Measurements from ENCODE around the gene ACKR3.

The ACKR3 gene

DNA sequence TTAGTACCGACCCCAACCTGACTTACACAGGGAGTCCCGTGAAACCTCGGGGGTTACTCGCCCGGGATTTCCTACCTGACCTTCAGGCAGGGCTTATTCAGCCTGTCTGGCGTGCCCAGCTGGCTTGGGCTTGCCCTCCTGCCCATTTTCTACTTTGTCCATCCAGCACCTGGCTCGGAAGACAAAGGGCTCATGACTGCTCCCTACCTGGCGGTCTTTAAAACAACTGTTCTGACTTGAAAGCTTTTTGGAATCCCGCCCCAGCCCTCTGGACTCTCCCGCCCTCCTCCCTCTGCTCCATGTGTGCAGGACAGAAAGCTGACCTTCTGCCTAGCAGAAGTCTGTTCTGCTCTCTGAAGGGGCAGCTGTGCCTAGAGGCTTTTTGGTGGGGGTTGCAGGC lies 43.1 kb downstream of the ACKR3 start:
- no peak for DNase-seq

- DNase-seq: no peak
These were observed 44.0 kb downstream of the ACKR3 start for GRCh38 chr2:236613612-236614011.

- DNase-seq: no peak
These were observed 44.9 kb downstream of the ACKR3 start for GRCh38 chr2:236614551-236614950.

- DNase-seq: no peak
These were observed 46.4 kb downstream of the ACKR3 start for GRCh38 chr2:236616031-236616430.

DNA sequence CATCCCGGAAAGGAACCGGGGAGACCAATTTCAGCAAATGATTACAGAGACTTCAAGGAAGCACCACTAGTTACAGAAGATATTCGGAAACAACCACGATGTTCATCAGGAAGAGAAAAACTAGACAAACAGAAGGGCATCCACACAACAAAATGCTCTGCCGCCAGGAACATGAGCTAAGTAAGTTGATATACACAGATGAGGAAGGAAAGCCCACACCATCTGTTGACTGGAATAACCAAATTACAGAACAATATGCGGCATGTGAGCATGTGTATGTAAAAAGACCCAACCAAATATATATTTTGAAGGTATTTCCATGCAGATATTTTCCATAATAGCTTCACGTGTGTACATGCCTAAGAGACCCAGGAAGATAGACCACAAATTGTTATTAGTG lies 47.0 kb downstream of the ACKR3 start:
- DNase-seq: no peak

- no peak for DNase-seq
These were observed 47.7 kb downstream of the ACKR3 start for GRCh38 chr2:236617221-236617737.

- DNase-seq: no peak
These were observed 48.2 kb downstream of the ACKR3 start for GRCh38 chr2:236617796-236618195.

GRCh38 chr2:236618370-236618769 lies 48.7 kb downstream of the ACKR3 start:
- no peak for DNase-seq

GRCh38 chr2:236619910-236620612 lies 50.4 kb downstream of the ACKR3 start:
- DNase-seq: no peak

GRCh38 chr2:236621786-236622185 lies 52.2 kb downstream of the ACKR3 start:
- no peak for DNase-seq

- no peak for DNase-seq
These were observed 52.6 kb downstream of the ACKR3 start for GRCh38 chr2:236622201-236622600.

DNA sequence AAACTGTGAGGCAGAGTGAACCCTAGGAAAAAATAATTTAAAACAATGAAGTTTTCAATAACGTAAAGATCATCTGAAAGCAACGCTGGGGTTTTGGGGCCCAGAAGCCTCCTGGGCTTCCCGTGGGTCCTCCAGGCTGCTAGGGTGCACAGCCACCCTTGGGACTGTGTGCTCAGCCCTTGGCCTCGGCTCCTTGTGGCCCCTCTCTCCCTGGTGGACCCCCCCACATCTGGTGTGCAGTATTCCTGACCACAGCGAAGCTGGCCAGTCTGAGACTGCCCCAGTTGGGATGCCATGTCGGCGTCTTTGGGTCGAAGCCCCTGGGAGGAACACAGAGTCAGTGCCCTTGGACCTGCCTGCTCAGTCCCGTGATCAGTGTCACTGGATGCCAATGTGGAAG lies 53.0 kb downstream of the ACKR3 start:
- no peak for DNase-seq

- DNase-seq: no peak
These were observed 54.2 kb downstream of the ACKR3 start for GRCh38 chr2:236623816-236624215.

DNA sequence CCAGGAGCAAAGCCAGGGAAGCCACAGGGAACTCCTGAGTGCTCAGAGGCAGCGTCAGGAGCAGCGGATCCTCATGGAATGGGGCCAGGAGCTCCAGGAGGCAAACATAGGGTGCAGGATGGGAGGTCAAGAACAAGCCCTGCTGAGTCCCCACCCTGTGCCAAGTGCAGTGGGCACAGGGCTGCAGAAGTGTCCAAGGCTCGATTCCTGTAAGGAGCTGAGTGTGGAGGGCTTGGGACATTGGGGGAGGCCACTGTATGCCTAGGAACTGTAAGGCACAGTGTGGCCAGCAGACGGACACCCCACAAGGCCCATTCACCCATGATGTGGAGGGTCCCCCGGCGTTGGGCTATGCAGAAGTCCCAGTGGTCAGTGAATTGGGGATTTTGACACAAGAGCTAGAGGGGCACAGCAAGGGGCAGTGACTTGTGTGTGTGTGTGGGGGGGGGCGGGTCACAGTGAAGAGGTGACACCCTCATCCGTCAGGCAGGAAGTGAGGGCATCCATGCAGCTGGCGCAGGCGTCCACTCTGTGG lies 55.6 kb downstream of the ACKR3 start:
- no peak for DNase-seq

GRCh38 chr2:236626391-236627150 lies 56.9 kb downstream of the ACKR3 start:
- DNase-seq: no peak

GRCh38 chr2:236627193-236627592 lies 57.6 kb downstream of the ACKR3 start:
- no peak for DNase-seq

- no peak for DNase-seq
These were observed 58.2 kb downstream of the ACKR3 start for GRCh38 chr2:236627841-236628240.

DNA sequence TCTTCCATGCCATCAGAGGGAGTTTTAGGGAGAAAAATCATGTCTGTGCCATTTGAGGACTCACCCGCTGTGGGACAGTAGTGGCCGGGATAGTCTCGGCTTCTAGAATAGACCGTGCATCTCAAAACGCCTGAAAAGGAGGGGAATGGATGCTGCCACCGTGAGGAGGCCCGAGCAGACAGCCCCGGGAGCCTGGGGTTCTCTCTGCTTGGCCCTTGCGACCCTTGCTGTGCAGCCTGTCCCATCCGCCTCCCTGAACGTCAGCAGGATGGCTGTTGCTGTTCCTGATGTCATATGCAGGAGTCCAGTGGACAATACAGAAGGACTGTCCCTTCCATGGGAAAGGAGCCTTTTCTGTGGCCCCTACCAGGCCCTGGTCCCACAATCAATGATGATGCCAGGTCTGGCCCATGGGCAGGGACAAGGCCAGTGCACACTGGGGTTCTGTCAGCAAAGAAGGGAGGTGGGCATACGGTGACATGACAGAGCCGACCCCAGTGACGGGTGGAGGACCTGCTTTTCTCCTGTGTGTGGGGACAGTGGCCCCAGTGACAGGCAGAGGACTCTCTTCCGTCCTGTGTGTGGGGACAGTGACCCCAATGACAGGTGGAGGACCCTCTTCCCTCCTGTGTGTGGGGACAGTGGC lies 58.8 kb downstream of the ACKR3 start:
- DNase-seq: no peak

GRCh38 chr2:236628981-236629605 lies 59.5 kb downstream of the ACKR3 start:
- DNase-seq: no peak

DNA sequence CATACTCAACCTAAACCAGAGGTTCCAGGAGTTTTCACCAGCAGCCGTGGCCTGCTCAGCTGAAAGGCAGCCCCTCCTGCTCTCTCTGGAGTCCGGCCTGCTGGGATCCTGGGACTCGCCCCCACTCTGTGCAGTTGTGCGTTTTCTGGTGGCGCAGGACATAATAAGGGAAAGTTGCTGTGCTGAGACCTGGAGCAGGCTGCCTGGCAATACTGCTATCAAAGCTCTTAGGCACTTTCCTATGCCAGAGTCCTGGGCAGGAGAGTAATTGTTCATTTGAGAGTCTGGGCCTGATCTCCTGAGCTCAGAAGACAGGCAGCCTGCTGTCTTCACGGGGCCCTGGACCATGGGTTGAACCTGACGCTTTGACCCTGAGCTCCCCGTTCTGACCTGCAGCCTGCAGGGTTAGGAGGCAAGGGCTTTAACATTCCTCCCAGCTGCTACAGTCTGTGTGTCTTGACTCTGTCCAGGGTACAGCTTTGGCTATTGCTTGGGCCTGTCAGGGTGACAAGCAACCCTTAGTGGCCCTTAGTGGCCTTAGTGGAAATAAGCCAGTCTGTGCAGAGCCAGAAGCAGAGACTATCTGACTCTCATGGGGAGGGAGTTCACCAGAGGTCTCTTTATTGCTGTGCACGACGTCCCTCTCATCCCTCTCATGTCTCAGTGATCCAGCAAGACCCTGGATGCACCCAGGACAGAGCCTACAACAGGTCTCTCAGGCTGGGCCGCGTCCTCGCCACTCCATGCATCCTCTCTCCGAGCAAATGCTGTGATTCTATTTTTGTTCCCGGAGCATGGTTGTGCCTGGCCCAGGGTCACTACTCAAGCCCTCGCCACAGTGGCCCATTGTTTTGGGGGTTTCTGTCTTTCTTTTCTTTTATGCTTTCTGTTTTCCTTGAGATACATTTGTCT lies 60.6 kb downstream of the ACKR3 start:
- DNase-seq: no peak

GRCh38 chr2:236631281-236631855 lies 61.7 kb downstream of the ACKR3 start:
- no peak for DNase-seq

GRCh38 chr2:236631856-236632291 lies 62.2 kb downstream of the ACKR3 start:
- no peak for DNase-seq

Measured in activated gamma-delta T cell treated with Interleukin-2 at 50 U/mL for 16 hours (primary cell).